ENCODE results near the gene EXOC4.

DNA sequence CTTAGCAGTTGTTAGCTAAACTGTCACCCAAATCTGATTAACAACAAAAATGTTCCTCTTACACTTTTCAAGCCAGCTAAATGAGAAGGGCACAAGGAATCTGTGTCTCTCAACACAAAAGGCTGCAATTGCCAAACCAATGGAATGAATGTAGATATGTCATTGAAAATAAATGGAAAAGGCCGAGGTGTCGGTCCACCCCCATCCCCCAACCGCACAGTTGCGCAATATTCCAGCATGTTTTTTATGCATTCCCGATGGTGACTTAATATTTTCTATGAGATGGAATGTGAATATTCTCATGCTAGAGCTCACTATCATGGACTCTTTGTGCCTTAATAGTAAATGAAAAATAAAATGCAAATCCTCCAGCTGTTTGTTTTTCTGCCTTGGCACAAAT, 692.6 kb downstream of the EXOC4 start:
- TF ChIP-seq POLR2A (IDR thresholded peaks at IDR 0.05) (no peak), POLR2AphosphoS5 (IDR thresholded peaks at IDR 0.05; ENCODE audit: insufficient read depth in 1 of 2, low read depth in 1 of 2) (no peak)

All from vagina (tissue), 2 donors.